ENCODE measurements around the gene MTF1.

The MTF1 gene

GRCh38 chr1:37853157-37853556 is 6.2 kb downstream of the MTF1 start:
- TF ChIP-seq RAD21 (IDR thresholded peaks at IDR 0.05; ENCODE audit: low read depth) (no peak), MAX (IDR thresholded peaks at IDR 0.05) (no peak), NFIC (IDR thresholded peaks at IDR 0.05) (no peak), YY1 (IDR thresholded peaks at IDR 0.05; ENCODE audit: low read depth) (no peak), CREB1 (IDR thresholded peaks at IDR 0.05; ENCODE audit: low read depth) (no peak), USF1 (IDR thresholded peaks at IDR 0.05) (no peak), ZBTB7A (IDR thresholded peaks at IDR 0.05; ENCODE audit: low read depth) (no peak)

GRCh38 chr1:37851782-37852210 is 7.6 kb downstream of the MTF1 start:
- TF ChIP-seq TEAD4 (IDR thresholded peaks at IDR 0.05) (no peak), CEBPB (IDR thresholded peaks at IDR 0.05) (no peak), CREB1 (IDR thresholded peaks at IDR 0.05; ENCODE audit: low read depth) (no peak), EGR1 (IDR thresholded peaks at IDR 0.05) (no peak), RAD21 (IDR thresholded peaks at IDR 0.05; ENCODE audit: low read depth) (no peak), TAF1 (IDR thresholded peaks at IDR 0.05; ENCODE audit: low read depth) (no peak), NFIC (IDR thresholded peaks at IDR 0.05) (no peak), YY1 (IDR thresholded peaks at IDR 0.05; ENCODE audit: low read depth) (no peak), MAX (IDR thresholded peaks at IDR 0.05) (no peak), ZBTB7A (IDR thresholded peaks at IDR 0.05; ENCODE audit: low read depth) (no peak), EP300 (IDR thresholded peaks at IDR 0.05; ENCODE audit: borderline replicate concordance) (no peak), USF1 (IDR thresholded peaks at IDR 0.05) (no peak)

GRCh38 chr1:37851262-37851661 is 8.1 kb downstream of the MTF1 start:
- TF ChIP-seq ZBTB7A (IDR thresholded peaks at IDR 0.05; ENCODE audit: low read depth) (no peak), CEBPB (IDR thresholded peaks at IDR 0.05) (peak; percentile 35; the same call in 1 of the 2 replicates)

GRCh38 chr1:37850352-37850955 is 8.9 kb downstream of the MTF1 start:
- no peak for TF ChIP-seq TEAD4 (IDR thresholded peaks at IDR 0.05)
- TF ChIP-seq CEBPB (IDR thresholded peaks at IDR 0.05): 0 out of 2 replicates have a peak, but pooled peaks have one; percentile 22

GRCh38 chr1:37849480-37849879 is 9.9 kb downstream of the MTF1 start:
- TF ChIP-seq TEAD4 (IDR thresholded peaks at IDR 0.05) (no peak), NFIC (IDR thresholded peaks at IDR 0.05) (no peak), EGR1 (IDR thresholded peaks at IDR 0.05) (no peak), EP300 (IDR thresholded peaks at IDR 0.05; ENCODE audit: borderline replicate concordance) (no peak), TAF1 (IDR thresholded peaks at IDR 0.05; ENCODE audit: low read depth) (no peak), FOXM1 (IDR thresholded peaks at IDR 0.05; ENCODE audit: borderline replicate concordance, low read depth) (no peak), USF1 (IDR thresholded peaks at IDR 0.05) (no peak), RAD21 (IDR thresholded peaks at IDR 0.05; ENCODE audit: low read depth) (no peak)

GRCh38 chr1:37846647-37847339 is 12.6 kb downstream of the MTF1 start:
- TF ChIP-seq NFIC (IDR thresholded peaks at IDR 0.05) (no peak), ZBTB7A (IDR thresholded peaks at IDR 0.05; ENCODE audit: low read depth) (no peak), CREB1 (IDR thresholded peaks at IDR 0.05; ENCODE audit: low read depth) (no peak), FOXM1 (IDR thresholded peaks at IDR 0.05; ENCODE audit: borderline replicate concordance, low read depth) (no peak), YY1 (IDR thresholded peaks at IDR 0.05; ENCODE audit: low read depth) (no peak), MAX (IDR thresholded peaks at IDR 0.05) (no peak), TEAD4 (IDR thresholded peaks at IDR 0.05) (no peak), REST (IDR thresholded peaks at IDR 0.05; ENCODE audit: low read depth) (no peak), EGR1 (IDR thresholded peaks at IDR 0.05) (no peak), EP300 (IDR thresholded peaks at IDR 0.05; ENCODE audit: borderline replicate concordance) (no peak), TCF12 (IDR thresholded peaks at IDR 0.05; ENCODE audit: low read depth) (no peak), CEBPB (IDR thresholded peaks at IDR 0.05) (no peak), USF1 (IDR thresholded peaks at IDR 0.05) (no peak)

- TF ChIP-seq EP300 (IDR thresholded peaks at IDR 0.05; ENCODE audit: borderline replicate concordance) (no peak), EGR1 (IDR thresholded peaks at IDR 0.05) (no peak), USF1 (IDR thresholded peaks at IDR 0.05) (no peak), FOXM1 (IDR thresholded peaks at IDR 0.05; ENCODE audit: borderline replicate concordance, low read depth) (no peak)
These were observed 13.6 kb downstream of the MTF1 start for GRCh38 chr1:37845786-37846185.
